ENCODE measurements around the gene SIX1. TPM values are rescaled to one million over a fixed set of nuclear protein-coding genes. Genes with fewer than 3 reads are reported as not detected.

SIX1 gene
- total and polyA plus RNA-seq, 2 of the 13 experiments (the other 11 are each of a cell fraction or from before 2014, with no cell fraction given) = 1.7 to 6.5 TPM

GRCh38 chr14:60686865-60687264 lies 37.6 kb upstream of the SIX1 start (continued):
- TF ChIP-seq, protein P1, sequence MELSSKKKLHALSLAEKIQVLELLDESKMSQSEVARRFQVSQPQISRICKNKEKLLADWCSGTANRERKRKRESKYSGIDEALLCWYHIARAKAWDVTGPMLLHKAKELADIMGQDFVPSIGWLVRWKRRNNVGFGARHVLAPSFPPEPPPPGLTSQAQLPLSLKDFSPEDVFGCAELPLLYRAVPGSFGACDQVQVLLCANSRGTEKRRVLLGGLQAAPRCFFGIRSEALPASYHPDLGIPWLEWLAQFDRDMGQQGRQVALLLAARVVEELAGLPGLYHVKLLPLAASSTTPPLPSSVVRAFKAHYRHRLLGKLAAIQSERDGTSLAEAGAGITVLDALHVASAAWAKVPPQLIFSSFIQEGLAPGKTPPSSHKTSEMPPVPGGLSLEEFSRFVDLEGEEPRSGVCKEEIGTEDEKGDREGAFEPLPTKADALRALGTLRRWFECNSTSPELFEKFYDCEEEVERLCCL (CRISPR knock-in tag; IDR thresholded peaks at IDR 0.05; ENCODE audit: borderline replicate concordance) = no peak
- no peak for TF ChIP-seq SMAD9 (CRISPR knock-in tag; IDR thresholded peaks at IDR 0.05)
- no peak for TF ChIP-seq ZNF414 (CRISPR knock-in tag; IDR thresholded peaks at IDR 0.05)
- TF ChIP-seq HOXA7 (CRISPR knock-in tag; IDR thresholded peaks at IDR 0.05) = no peak
- no peak for TF ChIP-seq MYPOP (CRISPR knock-in tag; IDR thresholded peaks at IDR 0.05)
- no peak for TF ChIP-seq IKZF4 (CRISPR knock-in tag; IDR thresholded peaks at IDR 0.05; ENCODE audit: borderline replicate concordance, low read depth, not compliant biosample characterization)
- no peak for TF ChIP-seq ZNF839 (CRISPR knock-in tag; IDR thresholded peaks at IDR 0.05; ENCODE audit: borderline replicate concordance)
- peak; percentile 69 for TF ChIP-seq FOSL2 (CRISPR knock-in tag; IDR thresholded peaks at IDR 0.05)
- no peak for TF ChIP-seq PTBP1 (IDR thresholded peaks at IDR 0.05; ENCODE audit: low read depth, low read length, poor library complexity, severe bottlenecking)
- no peak for TF ChIP-seq ZNF780A (CRISPR knock-in tag; IDR thresholded peaks at IDR 0.05)
- 0 out of 2 replicates have a peak, but pooled peaks have one; percentile 27 for TF ChIP-seq GATAD1 (CRISPR knock-in tag; IDR thresholded peaks at IDR 0.05)
- TF ChIP-seq ZFP36L1 (CRISPR knock-in tag; IDR thresholded peaks at IDR 0.05) = no peak
- TF ChIP-seq KDM5B (CRISPR knock-in tag; IDR thresholded peaks at IDR 0.05; ENCODE audit: borderline replicate concordance) = no peak
- TF ChIP-seq STAT5B (CRISPR knock-in tag; IDR thresholded peaks at IDR 0.05) = no peak
- no peak for TF ChIP-seq PCBP2 (optimal IDR thresholded peaks at IDR 0.05; ENCODE audit: low read depth, low read length, poor library complexity, severe bottlenecking)
- TF ChIP-seq SAFB2 (CRISPR knock-in tag; IDR thresholded peaks at IDR 0.05; ENCODE audit: borderline replicate concordance, low read depth) = no peak
- TF ChIP-seq, protein P2, sequence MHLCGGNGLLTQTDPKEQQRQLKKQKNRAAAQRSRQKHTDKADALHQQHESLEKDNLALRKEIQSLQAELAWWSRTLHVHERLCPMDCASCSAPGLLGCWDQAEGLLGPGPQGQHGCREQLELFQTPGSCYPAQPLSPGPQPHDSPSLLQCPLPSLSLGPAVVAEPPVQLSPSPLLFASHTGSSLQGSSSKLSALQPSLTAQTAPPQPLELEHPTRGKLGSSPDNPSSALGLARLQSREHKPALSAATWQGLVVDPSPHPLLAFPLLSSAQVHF (CRISPR knock-in tag; IDR thresholded peaks at IDR 0.05) = no peak
- TF ChIP-seq ZNF33B (CRISPR knock-in tag; IDR thresholded peaks at IDR 0.05) = no peak
- TF ChIP-seq YEATS2 (CRISPR knock-in tag; IDR thresholded peaks at IDR 0.05; ENCODE audit: borderline replicate concordance) = no peak
- no peak for TF ChIP-seq ZNF652 (CRISPR knock-in tag; IDR thresholded peaks at IDR 0.05; ENCODE audit: borderline replicate concordance, low read depth)
- TF ChIP-seq, protein P3, sequence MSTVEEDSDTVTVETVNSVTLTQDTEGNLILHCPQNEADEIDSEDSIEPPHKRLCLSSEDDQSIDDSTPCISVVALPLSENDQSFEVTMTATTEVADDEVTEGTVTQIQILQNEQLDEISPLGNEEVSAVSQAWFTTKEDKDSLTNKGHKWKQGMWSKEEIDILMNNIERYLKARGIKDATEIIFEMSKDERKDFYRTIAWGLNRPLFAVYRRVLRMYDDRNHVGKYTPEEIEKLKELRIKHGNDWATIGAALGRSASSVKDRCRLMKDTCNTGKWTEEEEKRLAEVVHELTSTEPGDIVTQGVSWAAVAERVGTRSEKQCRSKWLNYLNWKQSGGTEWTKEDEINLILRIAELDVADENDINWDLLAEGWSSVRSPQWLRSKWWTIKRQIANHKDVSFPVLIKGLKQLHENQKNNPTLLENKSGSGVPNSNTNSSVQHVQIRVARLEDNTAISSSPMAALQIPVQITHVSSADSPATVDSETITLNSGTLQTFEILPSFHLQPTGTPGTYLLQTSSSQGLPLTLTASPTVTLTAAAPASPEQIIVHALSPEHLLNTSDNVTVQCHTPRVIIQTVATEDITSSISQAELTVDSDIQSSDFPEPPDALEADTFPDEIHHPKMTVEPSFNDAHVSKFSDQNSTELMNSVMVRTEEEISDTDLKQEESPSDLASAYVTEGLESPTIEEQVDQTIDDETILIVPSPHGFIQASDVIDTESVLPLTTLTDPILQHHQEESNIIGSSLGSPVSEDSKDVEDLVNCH (CRISPR knock-in tag; IDR thresholded peaks at IDR 0.05) = no peak
- no peak for TF ChIP-seq ZNF451 (CRISPR knock-in tag; IDR thresholded peaks at IDR 0.05)
